ENCODE data around the gene MRPS17.
"Not testable (repeated sequence)": the region's sequence is repeated elsewhere in the genome, so short reads cannot be mapped to it uniquely, and the experiment has no call there.

The MRPS17 gene

DNA sequence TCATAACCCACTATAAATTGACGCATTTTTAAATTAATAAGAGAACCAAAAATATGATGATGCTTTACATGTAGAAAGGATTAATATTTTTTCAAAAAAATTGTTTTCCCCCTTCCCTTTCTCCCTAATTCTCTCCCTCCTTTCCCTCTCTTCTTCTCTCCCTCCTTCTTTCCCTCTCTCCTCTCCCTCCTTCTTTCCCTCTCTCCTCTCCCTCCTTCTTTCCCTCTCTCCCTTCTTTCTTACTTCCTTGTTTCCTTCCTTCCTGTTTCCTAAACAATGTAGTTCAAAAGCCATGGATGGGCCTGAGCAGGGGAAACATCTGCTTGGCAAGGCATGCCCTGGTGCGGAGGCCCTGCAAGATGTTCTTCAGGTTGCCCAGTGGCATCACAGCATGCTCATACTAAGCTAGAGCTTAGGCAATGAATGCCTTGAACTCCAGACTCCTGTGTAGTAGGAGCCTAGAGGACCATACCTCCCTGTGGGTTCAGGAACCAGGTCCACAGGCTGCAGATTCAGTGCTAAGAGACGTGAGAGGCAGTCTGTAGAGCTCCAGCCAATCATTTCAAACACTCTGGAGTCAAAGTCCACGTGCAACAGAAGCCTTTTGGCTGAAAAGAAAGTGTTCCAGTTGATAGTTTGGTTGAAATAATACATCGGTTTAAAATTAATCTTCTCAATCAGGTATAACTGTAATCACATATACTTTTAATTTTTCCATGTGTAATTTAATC, 20.1 kb upstream of the MRPS17 start:
- TF ChIP-seq LEF1 (IDR thresholded peaks at IDR 0.05; ENCODE audit: borderline replicate concordance) = no peak
- TF ChIP-seq CTBP1 (IDR thresholded peaks at IDR 0.05; ENCODE audit: borderline replicate concordance) = no peak
- TF ChIP-seq FOXM1 (IDR thresholded peaks at IDR 0.05; ENCODE audit: borderline replicate concordance) = no peak
- no peak for TF ChIP-seq NFRKB (IDR thresholded peaks at IDR 0.05)
- no peak for TF ChIP-seq SP1 (IDR thresholded peaks at IDR 0.05)
- TF ChIP-seq ELF4 (IDR thresholded peaks at IDR 0.05) = no peak
- no peak for TF ChIP-seq TARDBP (IDR thresholded peaks at IDR 0.05)
- TF ChIP-seq FOXK2 (IDR thresholded peaks at IDR 0.05) = no peak
- TF ChIP-seq ZNF384 (IDR thresholded peaks at IDR 0.05) = no peak
- no peak for TF ChIP-seq ARNT (IDR thresholded peaks at IDR 0.05)
- CTCF ChIA-PET = no interaction called here
- DNase-seq (ENCODE audit: extremely low spot score) = no peak
- POLR2A ChIA-PET = no interaction called here

DNA sequence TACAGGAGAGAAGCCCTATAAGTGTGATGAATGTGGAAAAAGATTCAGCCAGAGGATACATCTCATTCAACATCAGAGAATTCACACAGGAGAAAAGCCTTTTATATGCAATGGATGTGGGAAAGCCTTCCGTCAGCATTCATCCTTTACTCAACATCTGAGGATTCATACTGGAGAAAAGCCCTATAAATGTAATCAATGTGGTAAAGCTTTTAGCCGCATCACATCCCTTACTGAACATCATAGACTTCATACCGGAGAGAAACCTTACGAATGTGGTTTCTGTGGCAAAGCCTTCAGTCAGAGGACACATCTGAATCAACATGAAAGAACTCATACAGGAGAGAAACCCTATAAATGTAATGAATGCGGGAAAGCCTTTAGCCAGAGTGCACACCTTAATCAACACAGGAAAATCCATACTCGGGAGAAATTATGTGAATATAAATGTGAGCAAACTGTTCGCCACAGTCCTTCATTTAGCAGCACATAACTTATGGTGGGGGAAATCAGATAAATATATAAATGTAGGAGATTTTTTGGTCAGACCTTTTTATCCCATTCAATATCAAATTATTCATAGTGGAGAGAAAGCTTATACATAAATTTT, 12.1 kb upstream of the MRPS17 start:
- ChIA-PET CTCF (no interaction called here), POLR2A (no interaction called here)
- no peak for TF ChIP-seq ZNF384 (IDR thresholded peaks at IDR 0.05)
- TF ChIP-seq SUZ12 (IDR thresholded peaks at IDR 0.05) = no peak
- no peak for TF ChIP-seq CTBP1 (IDR thresholded peaks at IDR 0.05; ENCODE audit: borderline replicate concordance)
- no peak for TF ChIP-seq FOXM1 (IDR thresholded peaks at IDR 0.05; ENCODE audit: borderline replicate concordance)
- TF ChIP-seq NFRKB (IDR thresholded peaks at IDR 0.05) = no peak
- no peak for DNase-seq (ENCODE audit: extremely low spot score)

DNA sequence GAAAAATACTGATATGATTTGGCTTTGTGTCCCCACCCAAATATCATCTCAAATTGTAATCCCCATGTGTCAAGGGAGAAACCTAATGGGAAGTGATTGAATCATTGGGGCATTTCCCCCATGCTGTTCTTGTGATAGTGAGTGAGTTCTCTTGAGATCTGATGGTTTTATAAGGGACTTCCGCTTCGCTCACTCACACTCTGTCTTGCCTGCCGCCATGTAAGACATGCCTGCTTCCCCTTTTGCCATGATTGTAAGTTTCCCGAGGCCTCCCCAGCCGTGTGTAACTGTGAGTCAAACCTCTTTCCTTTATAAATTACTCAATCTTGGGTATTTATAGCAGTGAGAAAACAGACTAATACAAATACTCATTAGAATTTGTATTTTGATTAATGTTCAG, 5.1 kb upstream of the MRPS17 start:
- TF ChIP-seq FOXK2 (IDR thresholded peaks at IDR 0.05) (no peak), SP1 (IDR thresholded peaks at IDR 0.05) (no peak), ELF4 (IDR thresholded peaks at IDR 0.05) (no peak), ZNF384 (IDR thresholded peaks at IDR 0.05) (no peak), SUZ12 (IDR thresholded peaks at IDR 0.05) (no peak), LEF1 (IDR thresholded peaks at IDR 0.05; ENCODE audit: borderline replicate concordance) (no peak), HDGF (IDR thresholded peaks at IDR 0.05; ENCODE audit: borderline replicate concordance) (no peak), FOXM1 (IDR thresholded peaks at IDR 0.05; ENCODE audit: borderline replicate concordance) (no peak), FOXA1 (IDR thresholded peaks at IDR 0.05) (no peak), TARDBP (IDR thresholded peaks at IDR 0.05) (no peak), L3MBTL2 (conservative IDR thresholded peaks at IDR 0.05) (no peak), ARNT (IDR thresholded peaks at IDR 0.05) (no peak), BHLHE40 (IDR thresholded peaks at IDR 0.05; ENCODE audit: borderline replicate concordance) (no peak), NFRKB (IDR thresholded peaks at IDR 0.05) (no peak), CTBP1 (IDR thresholded peaks at IDR 0.05; ENCODE audit: borderline replicate concordance) (no peak)
- TF ChIP-seq, protein P1, sequence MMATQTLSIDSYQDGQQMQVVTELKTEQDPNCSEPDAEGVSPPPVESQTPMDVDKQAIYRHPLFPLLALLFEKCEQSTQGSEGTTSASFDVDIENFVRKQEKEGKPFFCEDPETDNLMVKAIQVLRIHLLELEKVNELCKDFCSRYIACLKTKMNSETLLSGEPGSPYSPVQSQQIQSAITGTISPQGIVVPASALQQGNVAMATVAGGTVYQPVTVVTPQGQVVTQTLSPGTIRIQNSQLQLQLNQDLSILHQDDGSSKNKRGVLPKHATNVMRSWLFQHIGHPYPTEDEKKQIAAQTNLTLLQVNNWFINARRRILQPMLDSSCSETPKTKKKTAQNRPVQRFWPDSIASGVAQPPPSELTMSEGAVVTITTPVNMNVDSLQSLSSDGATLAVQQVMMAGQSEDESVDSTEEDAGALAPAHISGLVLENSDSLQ (IDR thresholded peaks at IDR 0.05) = no peak
- ChIA-PET POLR2A (no interaction called here), CTCF (no interaction called here)
- no peak for DNase-seq (ENCODE audit: extremely low spot score)

DNA sequence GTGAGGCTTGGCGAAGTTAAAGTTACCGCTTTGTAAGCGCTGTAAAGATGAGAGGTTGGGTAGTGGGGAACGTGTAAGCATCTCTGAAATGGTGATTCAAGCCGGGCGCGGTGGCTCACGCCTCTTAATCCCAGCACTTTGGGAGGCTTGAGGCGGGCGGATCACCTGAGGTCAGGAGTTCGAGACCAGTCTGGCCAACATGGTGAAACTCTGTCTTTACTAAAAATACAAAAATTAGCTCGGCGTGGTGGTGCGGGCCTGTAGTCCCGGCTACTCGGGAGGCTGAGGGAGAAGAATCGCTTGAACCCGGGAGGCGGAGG, 635 bp downstream of the MRPS17 start:
- DNase-seq (ENCODE audit: extremely low spot score); POLR2A ChIA-PET; CTCF ChIA-PET: not testable (repeated sequence)

DNA sequence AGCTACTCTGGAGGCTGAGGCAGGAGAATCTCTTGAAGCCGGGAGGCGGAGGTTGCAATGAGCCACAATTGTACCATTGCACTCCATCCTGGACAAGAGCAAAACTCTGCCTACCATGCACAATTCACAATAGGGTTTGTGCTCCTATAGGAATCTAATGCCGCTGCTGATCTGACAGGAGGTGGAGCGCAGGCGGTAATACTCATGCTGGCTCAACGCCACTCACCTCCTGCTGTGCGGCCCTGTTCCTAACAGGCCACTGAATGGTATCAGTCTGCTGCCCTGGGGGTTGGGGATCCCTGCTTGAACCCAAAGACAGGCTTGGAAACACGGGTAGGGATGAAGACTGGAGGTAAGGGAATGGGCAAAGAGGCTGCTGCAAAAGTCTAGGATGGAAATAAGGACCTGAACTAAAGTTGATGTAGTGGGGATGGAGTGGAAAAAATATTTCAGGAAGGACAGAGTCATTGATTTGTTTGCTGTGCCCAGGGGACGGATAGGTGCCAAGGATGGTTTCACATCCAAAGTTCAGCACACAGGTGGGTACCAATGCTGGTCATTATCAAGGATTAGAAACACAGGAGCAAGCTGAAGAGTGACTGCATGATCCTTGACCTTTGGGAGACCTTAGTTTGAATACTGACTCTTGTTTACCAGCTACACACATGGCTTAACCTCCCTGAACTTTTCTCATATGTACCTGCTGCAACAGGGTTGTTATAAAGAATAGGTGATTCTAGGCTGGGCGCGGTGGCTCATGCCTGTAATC, 2.2 kb downstream of the MRPS17 start:
- TF ChIP-seq ARNT (IDR thresholded peaks at IDR 0.05) (no peak), SP1 (IDR thresholded peaks at IDR 0.05) (no peak), NFRKB (IDR thresholded peaks at IDR 0.05) (no peak), LEF1 (IDR thresholded peaks at IDR 0.05; ENCODE audit: borderline replicate concordance) (no peak), FOXK2 (IDR thresholded peaks at IDR 0.05) (no peak), FOXA1 (IDR thresholded peaks at IDR 0.05) (no peak), FOXM1 (IDR thresholded peaks at IDR 0.05; ENCODE audit: borderline replicate concordance) (no peak), ELF4 (IDR thresholded peaks at IDR 0.05) (no peak)
- TF ChIP-seq, protein P1 (IDR thresholded peaks at IDR 0.05) = no peak

DNA sequence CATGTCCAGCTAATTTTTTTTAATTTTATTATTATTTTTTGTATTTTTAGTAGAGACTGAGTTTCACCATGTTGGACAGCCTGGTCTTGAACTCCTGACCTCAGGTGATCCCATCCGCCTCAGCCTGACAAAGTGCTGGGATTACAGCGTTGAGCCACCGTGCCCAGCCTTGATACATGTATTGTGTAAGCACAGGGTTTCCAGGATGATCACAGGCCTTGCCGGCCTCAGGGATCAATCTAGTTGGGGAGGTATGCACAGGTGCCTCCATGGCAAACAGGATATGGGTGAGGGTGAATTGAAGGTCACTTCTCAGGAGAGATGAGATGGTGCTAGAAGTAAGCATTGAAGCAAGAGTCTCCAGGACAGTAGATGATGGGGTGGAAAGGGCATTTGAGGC, 5.5 kb downstream of the MRPS17 start:
- ChIA-PET CTCF (no interaction called here), POLR2A (interaction anchor here (0.6 kb wide), 1 partner anchor 106 kb away, joined by 3 read pairs; no protein-coding TSS in a partner anchor)
- DNase-seq (ENCODE audit: extremely low spot score) = no peak
- TF ChIP-seq NFRKB (IDR thresholded peaks at IDR 0.05) (no peak), L3MBTL2 (conservative IDR thresholded peaks at IDR 0.05) (no peak), FOXM1 (IDR thresholded peaks at IDR 0.05; ENCODE audit: borderline replicate concordance) (no peak), SP1 (IDR thresholded peaks at IDR 0.05) (no peak), CTBP1 (IDR thresholded peaks at IDR 0.05; ENCODE audit: borderline replicate concordance) (no peak), TARDBP (IDR thresholded peaks at IDR 0.05) (no peak), ELF4 (IDR thresholded peaks at IDR 0.05) (no peak), BHLHE40 (IDR thresholded peaks at IDR 0.05; ENCODE audit: borderline replicate concordance) (no peak), FOXK2 (IDR thresholded peaks at IDR 0.05) (no peak), SUZ12 (IDR thresholded peaks at IDR 0.05) (no peak), FOXA1 (IDR thresholded peaks at IDR 0.05) (no peak)
- TF ChIP-seq, protein P1 (IDR thresholded peaks at IDR 0.05) = no peak

More for the DNA sequence above, 2.2 kb downstream of the MRPS17 start:
- CTCF ChIA-PET = no interaction called here
- no peak for DNase-seq (ENCODE audit: extremely low spot score)
- POLR2A ChIA-PET = no interaction called here

Measured in HEK293T (cell line).